Muscle layer of colon (tissue), 2 donors: ENCODE results near the gene HYDIN.

Source experiments
- H3K27ac ChIP-seq: one replicate; pipeline ENCODE4 v1.7.0; 2013; ENCODE audit warnings: low read depth, mild to moderate bottlenecking, low read length, moderate library complexity
- H3K27me3 ChIP-seq, 2 donors: one replicate each; pipeline ENCODE4 v1.7.0; 2013; ENCODE audit warnings: low read length in 2 of 2, mild to moderate bottlenecking in 2 of 2; ENCODE audit not compliant: insufficient read depth in 2 of 2, control insufficient read depth in 1 of 2
- H3K36me3 ChIP-seq: one replicate; pipeline ENCODE4 v1.7.0; 2013; ENCODE audit warnings: mild to moderate bottlenecking, low read length; ENCODE audit not compliant: insufficient read depth
- H3K4me1 ChIP-seq: one replicate; pipeline ENCODE4 v1.7.0; 2013; ENCODE audit warnings: mild to moderate bottlenecking, low read length; ENCODE audit not compliant: insufficient read depth
- H3K4me3 ChIP-seq, 2 donors: one replicate each; pipeline ENCODE4 v1.7.0; 2013; ENCODE audit warnings: low read length in 2 of 2, low read depth in 1 of 2, mild to moderate bottlenecking in 1 of 2, moderate library complexity in 1 of 2
- H3K9ac ChIP-seq: one replicate; pipeline ENCODE4 v1.7.0; 2013; ENCODE audit warnings: low read length
- H3K9me3 ChIP-seq: one replicate; pipeline ENCODE4 v1.7.0; 2013; ENCODE audit warnings: mild to moderate bottlenecking, low read length
- donor health status: abdominal sarcoma.
- donor health status: Adenocarcinoma of cecum.

The HYDIN gene

DNA sequence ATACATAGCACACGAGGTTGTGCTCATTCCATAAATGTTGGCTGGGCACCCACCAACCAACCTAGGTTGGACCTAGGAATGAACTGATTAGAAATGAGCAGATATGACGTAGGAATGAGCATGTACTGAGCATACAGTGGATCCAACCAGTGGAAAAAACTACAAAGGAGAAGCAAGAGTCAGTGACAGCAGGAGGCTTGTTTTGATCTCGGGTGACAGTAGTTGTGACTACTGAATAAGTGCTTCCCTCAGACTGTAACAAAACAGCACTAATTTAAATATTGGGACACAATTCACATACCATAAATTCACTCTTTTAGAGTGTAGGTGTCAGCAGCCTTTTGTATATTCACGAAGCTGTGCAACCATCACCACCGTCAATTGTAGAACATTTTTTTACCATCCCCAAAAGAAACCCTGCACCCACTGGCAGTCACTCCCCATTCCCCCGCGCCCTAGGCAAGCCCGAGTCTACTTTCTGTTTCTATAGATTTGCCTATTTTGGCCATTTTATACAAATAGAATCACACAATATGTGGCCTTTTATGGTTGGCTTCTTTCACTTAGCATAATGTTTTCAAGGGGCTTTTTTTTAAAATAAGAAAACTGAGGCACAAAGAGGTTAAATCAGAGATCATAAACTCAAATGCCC is 436.5 kb downstream of the HYDIN start:
- H3K9me3 ChIP-seq = no peaks in the 10 kb centered on the region
- no peaks in the 10 kb centered on the region for H3K36me3 ChIP-seq
- H3K27ac ChIP-seq = no peak overlapping the region
- H3K9ac ChIP-seq = no peak overlapping the region
- no peaks in the 10 kb centered on the region for H3K27me3 ChIP-seq
- H3K4me1 ChIP-seq = no peaks in the 10 kb centered on the region
- H3K4me3 ChIP-seq = no peak overlapping the region

GRCh38 chr16:70790815-70791214 is 439.7 kb downstream of the HYDIN start:
- peaks cover 6% of the 10 kb centered on the region for H3K36me3 ChIP-seq
- no peaks in the 10 kb centered on the region for H3K4me1 ChIP-seq
- no peak overlapping the region for H3K4me3 ChIP-seq
- no peak overlapping the region for H3K27ac ChIP-seq
- H3K9ac ChIP-seq = no peak overlapping the region
- no peaks in the 10 kb centered on the region for H3K9me3 ChIP-seq
- H3K27me3 ChIP-seq = no peaks in the 10 kb centered on the region

GRCh38 chr16:70789595-70790447 is 440.7 kb downstream of the HYDIN start:
- Histone ChIP-seq H3K9me3 (no peaks in the 10 kb centered on the region), H3K9ac (no peak overlapping the region), H3K27me3 (no peaks in the 10 kb centered on the region), H3K27ac (no peak overlapping the region), H3K4me3 (no peak overlapping the region), H3K36me3 (peaks cover 16% of the 10 kb centered on the region), H3K4me1 (no peaks in the 10 kb centered on the region)

DNA sequence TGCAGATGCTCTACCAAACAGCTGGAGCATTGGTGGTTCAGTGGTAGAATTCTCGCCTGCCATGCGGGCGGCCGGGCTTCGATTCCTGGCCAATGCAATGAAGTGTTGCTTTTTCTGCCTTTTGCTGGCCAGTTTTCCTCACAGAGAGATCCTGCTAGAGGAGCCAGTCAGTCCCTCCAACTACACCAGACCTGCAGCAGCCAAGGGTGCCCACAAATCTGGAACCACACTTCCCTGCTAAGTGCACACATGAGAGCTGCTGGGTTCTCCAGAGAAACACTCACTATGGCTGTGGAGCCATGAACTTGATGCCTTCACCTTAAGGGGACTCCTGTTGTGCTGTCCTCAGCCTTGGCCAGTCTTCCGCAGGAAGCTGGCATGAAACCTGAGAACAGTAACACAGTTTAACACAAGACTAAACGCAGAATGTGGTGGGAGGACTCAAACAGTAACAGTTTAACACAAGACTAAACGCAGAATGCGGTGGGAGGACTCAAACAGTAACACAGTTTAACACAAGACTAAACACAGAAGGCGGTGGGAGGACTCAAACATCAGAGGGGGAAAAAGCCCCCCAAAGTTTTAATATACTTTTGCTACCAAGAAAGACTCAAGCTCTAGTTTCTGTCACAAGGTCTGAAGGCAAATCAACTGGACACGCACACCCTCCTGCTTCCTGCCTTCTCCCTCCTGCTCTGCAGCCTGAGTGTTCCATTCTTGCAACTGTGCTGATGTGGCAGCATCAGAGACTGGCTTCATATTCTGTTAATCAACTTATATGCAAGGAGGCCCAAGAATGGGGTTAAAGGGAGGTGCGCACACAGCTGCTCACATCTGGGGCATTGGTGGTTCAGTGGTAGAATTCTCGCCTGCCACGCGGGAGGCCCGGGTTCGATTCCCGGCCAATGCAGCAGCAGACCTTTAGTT is 441.6 kb downstream of the HYDIN start:
- Histone ChIP-seq H3K9ac (no peak overlapping the region), H3K9me3 (no peaks in the 10 kb centered on the region), H3K4me1 (no peaks in the 10 kb centered on the region), H3K27me3 (no peaks in the 10 kb centered on the region), H3K36me3 (peaks cover 23% of the 10 kb centered on the region), H3K27ac (no peak overlapping the region), H3K4me3 (no peak overlapping the region)

DNA sequence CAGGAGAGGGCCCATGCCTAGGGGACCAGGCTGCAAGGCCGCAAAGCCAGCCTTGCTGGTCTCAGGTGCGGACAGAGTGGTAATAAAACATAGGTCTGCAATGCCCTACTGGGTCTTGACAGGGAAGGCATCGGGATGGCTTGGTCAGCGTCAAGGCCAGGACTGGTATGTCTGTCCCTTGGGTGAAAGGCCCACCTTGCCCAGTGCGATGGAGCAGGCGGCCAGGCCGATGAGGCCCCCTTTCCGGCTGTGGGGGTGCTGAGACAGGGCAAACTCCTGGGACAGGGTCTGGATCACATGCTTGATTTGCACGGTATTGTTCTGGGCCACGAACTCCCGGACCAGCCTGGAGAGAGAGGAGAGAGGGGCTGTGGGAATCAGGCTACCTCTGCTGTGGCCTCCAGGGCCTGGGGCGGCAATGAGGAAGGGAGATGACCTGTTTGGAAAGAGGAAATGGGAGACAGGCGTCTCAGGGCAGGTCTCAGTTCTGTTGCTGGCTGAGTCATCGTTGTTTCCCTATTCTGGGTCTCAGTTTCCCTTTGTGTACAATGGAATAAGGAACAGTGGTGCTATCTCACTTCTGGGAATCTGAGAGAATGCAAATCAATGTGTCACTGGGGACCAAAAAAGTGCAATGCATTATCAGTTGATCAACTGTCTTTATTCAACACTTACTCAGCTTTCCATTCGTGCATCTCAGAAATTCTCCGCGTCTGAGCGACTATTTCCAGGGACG is 444.3 kb downstream of the HYDIN start:
- H3K4me1 ChIP-seq = no peaks in the 10 kb centered on the region
- no peak overlapping the region for H3K27ac ChIP-seq
- H3K4me3 ChIP-seq = no peak overlapping the region
- no peaks in the 10 kb centered on the region for H3K27me3 ChIP-seq
- H3K36me3 ChIP-seq = peaks cover 47% of the 10 kb centered on the region
- H3K9me3 ChIP-seq = no peaks in the 10 kb centered on the region
- H3K9ac ChIP-seq = no peak overlapping the region

DNA sequence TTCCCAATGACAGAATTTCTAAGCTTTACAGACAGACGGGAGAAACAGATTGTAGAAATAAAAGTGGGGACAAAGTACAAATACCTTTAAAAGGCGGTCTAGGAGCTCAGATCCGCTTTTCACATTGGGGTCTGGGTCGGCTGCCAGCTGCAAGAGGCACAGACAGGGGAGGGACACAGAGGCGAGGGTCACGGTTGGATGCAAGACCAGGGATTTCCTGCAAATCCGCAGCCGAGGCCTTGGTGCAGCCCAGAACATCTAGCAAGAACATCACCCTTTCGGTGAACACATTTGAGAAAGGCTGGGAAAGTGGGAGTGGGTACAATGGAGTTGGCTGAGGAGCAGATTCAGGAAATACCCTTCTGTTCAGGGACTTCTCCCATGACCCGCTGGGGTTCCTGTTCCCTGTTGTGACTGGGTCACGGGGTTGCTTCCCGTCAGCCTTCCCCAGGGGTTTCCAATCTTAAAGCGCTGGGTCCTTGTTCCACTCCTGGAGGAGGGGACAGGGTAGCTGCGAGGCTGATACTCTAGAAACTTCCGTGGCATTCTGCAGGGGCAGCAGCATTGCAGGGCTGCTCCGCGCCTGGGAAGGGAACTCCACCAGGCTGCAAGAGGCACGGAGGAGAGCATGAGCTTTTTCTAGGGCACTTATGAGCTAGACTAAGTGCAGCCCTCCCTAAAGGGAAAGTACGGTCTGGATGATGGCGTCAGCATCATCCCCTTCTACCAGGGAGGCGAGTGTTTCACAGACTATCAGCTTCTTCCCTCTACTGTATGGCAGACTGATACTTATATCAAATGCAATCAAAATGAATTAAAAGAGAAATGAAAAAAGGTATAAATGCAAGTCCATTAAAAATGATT is 445.6 kb downstream of the HYDIN start:
- no peaks in the 10 kb centered on the region for H3K4me1 ChIP-seq
- no peak overlapping the region for H3K4me3 ChIP-seq
- H3K9me3 ChIP-seq = no peaks in the 10 kb centered on the region
- no peaks in the 10 kb centered on the region for H3K27me3 ChIP-seq
- H3K9ac ChIP-seq = no peak overlapping the region
- no peak overlapping the region for H3K27ac ChIP-seq
- H3K36me3 ChIP-seq = peaks cover 55% of the 10 kb centered on the region

DNA sequence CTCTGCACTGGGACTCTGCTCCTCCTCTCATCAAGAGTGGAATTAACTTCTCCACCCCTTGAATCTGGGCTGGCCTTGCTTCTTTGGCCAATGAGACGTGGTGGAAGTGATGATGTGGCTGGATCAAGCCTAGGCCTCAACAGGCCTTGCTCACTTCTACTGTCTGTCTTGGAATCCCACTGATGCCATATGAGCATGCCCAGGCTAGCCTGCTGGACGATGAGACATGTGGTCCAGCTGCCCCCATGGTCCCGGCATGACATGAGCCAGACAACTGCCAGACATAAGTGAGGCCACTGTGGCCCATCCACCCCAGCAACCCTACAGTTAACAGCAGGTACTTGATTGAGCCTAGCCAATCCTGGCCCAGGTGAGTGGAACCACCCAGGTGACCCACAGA is 448.3 kb downstream of the HYDIN start:
- H3K27ac ChIP-seq = no peak overlapping the region
- H3K9ac ChIP-seq = no peak overlapping the region
- no peak overlapping the region for H3K4me3 ChIP-seq
- H3K4me1 ChIP-seq = peaks cover 20% of the 10 kb centered on the region
- no peaks in the 10 kb centered on the region for H3K9me3 ChIP-seq
- peaks cover 58% of the 10 kb centered on the region for H3K36me3 ChIP-seq
- no peaks in the 10 kb centered on the region for H3K27me3 ChIP-seq

GRCh38 chr16:70781800-70782199 is 448.7 kb downstream of the HYDIN start:
- H3K9ac ChIP-seq = no peak overlapping the region
- H3K4me3 ChIP-seq = no peak overlapping the region
- H3K27ac ChIP-seq = no peak overlapping the region
- no peaks in the 10 kb centered on the region for H3K9me3 ChIP-seq
- H3K4me1 ChIP-seq = peaks cover 22% of the 10 kb centered on the region
- peaks cover 58% of the 10 kb centered on the region for H3K36me3 ChIP-seq
- no peaks in the 10 kb centered on the region for H3K27me3 ChIP-seq

- Histone ChIP-seq H3K27ac (no peak overlapping the region), H3K9ac (no peak overlapping the region), H3K36me3 (peaks cover 54% of the 10 kb centered on the region), H3K9me3 (no peaks in the 10 kb centered on the region), H3K4me3 (no peak overlapping the region), H3K27me3 (no peaks in the 10 kb centered on the region), H3K4me1 (peaks cover 22% of the 10 kb centered on the region)
These were observed 450.0 kb downstream of the HYDIN start for GRCh38 chr16:70780546-70780945.

DNA sequence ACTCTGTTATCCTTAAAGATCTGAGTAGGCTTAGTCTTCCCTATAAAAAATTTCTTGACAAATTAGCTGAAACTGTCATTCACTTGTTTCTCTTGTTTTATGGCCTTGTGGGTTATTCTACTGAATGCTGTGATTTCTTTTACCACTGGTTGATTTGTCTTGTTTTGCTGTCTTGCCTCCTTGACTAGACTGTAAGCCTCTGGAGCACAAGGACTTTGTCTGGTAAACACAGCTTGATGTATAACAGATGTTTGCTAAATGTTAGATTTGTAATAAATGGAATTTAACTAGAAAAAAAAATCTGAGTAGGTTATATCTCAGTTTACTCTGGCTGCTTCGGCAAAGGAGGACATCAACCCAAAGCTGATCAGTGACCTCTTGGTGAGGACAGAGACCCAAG is 451.2 kb downstream of the HYDIN start:
- Histone ChIP-seq H3K4me1 (peaks cover 22% of the 10 kb centered on the region), H3K36me3 (peaks cover 47% of the 10 kb centered on the region), H3K27me3 (no peaks in the 10 kb centered on the region), H3K9ac (no peak overlapping the region), H3K27ac (no peak overlapping the region), H3K4me3 (no peak overlapping the region), H3K9me3 (no peaks in the 10 kb centered on the region)
